HepG2 (cell line): ENCODE data around the gene STH. TPM values are rescaled to one million over a fixed set of nuclear protein-coding genes. Genes with fewer than 3 reads are reported as not detected.

Experiments
- ASH2L ChIP-seq: fragments of 300-600, 200-600 bp; sonication (generic); IDR thresholded peaks from 2 replicates; pipeline ENCODE4 v1.7.0; 2017; ENCODE audit warnings: low read depth, mild to moderate bottlenecking, moderate library complexity, mixed read lengths, low read length; ENCODE audit not compliant: insufficient read length
- FOXK1 ChIP-seq: sonication (generic); formaldehyde crosslinking; IDR thresholded peaks from 2 replicates; pipeline ENCODE4 v1.4.0; 2020; ENCODE audit warnings: low read depth, missing genetic modification reagents, borderline replicate concordance
- HIC2 ChIP-seq: sonication (generic); formaldehyde crosslinking; IDR thresholded peaks from 2 replicates; pipeline ENCODE4 v1.9.0; 2022; ENCODE audit warnings: low read depth, missing genetic modification reagents
- HMG20A ChIP-seq: IDR thresholded peaks from 2 replicates; pipeline ENCODE4 v1.6.1; 2016; ENCODE audit warnings: borderline replicate concordance
- HMGA1 ChIP-seq: sonication (generic); formaldehyde crosslinking; conservative IDR thresholded peaks from 2 replicates; pipeline ENCODE4 v1.4.0; 2020; ENCODE audit warnings: missing genetic modification reagents
- HNF4A ChIP-seq: sonication (generic); formaldehyde crosslinking; IDR thresholded peaks from 2 replicates; pipeline ENCODE4 v1.4.0; 2020; ENCODE audit warnings: missing genetic modification reagents
- HOXA5 ChIP-seq: sonication (generic); formaldehyde crosslinking; IDR thresholded peaks from 2 replicates; pipeline ENCODE4 v1.4.0; 2020; ENCODE audit warnings: missing genetic modification reagents
- ISL2 ChIP-seq: sonication (generic); formaldehyde crosslinking; IDR thresholded peaks from 2 replicates; pipeline ENCODE4 v1.5.0; 2020; ENCODE audit warnings: missing genetic modification reagents
- POLR2G ChIP-seq: fragments of 200-400 bp; formaldehyde crosslinking; IDR thresholded peaks from 2 replicates; pipeline ENCODE4 v1.6.1; 2018; ENCODE audit warnings: mild to moderate bottlenecking, low read depth, low read length, moderate library complexity
- RFX1 ChIP-seq: fragments of 450-650 bp; IDR thresholded peaks from 2 replicates; pipeline ENCODE4 v1.6.1; 2017
- XBP1 ChIP-seq: sonication (generic); formaldehyde crosslinking; IDR thresholded peaks from 2 replicates; pipeline ENCODE4 v1.5.0; 2020; ENCODE audit warnings: missing genetic modification reagents
- ZNF263 ChIP-seq: sonication (generic); formaldehyde crosslinking; IDR thresholded peaks from 2 replicates; pipeline ENCODE4 v1.4.0; 2020; ENCODE audit warnings: missing genetic modification reagents
- ZSCAN5A ChIP-seq: sonication (generic); formaldehyde crosslinking; IDR thresholded peaks from 2 replicates; pipeline ENCODE4 v1.8.0; 2022; ENCODE audit warnings: mild to moderate bottlenecking, missing genetic modification reagents, borderline replicate concordance
- polyA plus RNA-seq, 8 experiments: library from polyadenylated mRNA; depleted of rRNA in 3 of 8; stranded (reverse) in 7 of 8; unstranded in 1 of 8; fragments of >200 nt; fragmentation: Illumina TruSeq in 4 of 8; extraction: Trizol in 4 of 8; gene quantifications; 2 replicates each; pipeline versions ENCODE4 v1.2.1 to v1.2.3, GENCODE V29; 2011 to 2016; ENCODE audit warnings: low read depth in 4 of 8, missing spikeins in 1 of 8, mixed read lengths in 1 of 8; ENCODE audit not compliant: insufficient read depth in 1 of 8
- total RNA-seq, 5 experiments: library from RNA; depleted of rRNA; stranded (reverse); fragments of >200 nt; fragmentation: Illumina TruSeq; extraction: Trizol; gene quantifications; 2 replicates each; pipeline ENCODE4 v1.2.3, GENCODE V29; 2016; ENCODE audit warnings: low read depth in 1 of 5
- TF ChIP-seq, protein P1 (sequence below): sonication (generic); formaldehyde crosslinking; IDR thresholded peaks from 2 replicates; pipeline ENCODE4 v1.5.1; 2020; ENCODE audit warnings: missing genetic modification reagents, mild to moderate bottlenecking, borderline replicate concordance
- TF ChIP-seq, protein P2 (sequence below): sonication (generic); formaldehyde crosslinking; IDR thresholded peaks from 2 replicates; pipeline ENCODE4 v1.4.0; 2020; ENCODE audit warnings: missing genetic modification reagents, borderline replicate concordance
- TF ChIP-seq, protein P3 (sequence below): IDR thresholded peaks from 2 replicates; pipeline ENCODE4 v1.6.1; 2016; ENCODE audit warnings: low read depth, borderline replicate concordance

Gene STH
- total and polyA plus RNA-seq, 2 of the 13 experiments (the other 11 are each of a cell fraction or from before 2014, with no cell fraction given) = not detected

DNA sequence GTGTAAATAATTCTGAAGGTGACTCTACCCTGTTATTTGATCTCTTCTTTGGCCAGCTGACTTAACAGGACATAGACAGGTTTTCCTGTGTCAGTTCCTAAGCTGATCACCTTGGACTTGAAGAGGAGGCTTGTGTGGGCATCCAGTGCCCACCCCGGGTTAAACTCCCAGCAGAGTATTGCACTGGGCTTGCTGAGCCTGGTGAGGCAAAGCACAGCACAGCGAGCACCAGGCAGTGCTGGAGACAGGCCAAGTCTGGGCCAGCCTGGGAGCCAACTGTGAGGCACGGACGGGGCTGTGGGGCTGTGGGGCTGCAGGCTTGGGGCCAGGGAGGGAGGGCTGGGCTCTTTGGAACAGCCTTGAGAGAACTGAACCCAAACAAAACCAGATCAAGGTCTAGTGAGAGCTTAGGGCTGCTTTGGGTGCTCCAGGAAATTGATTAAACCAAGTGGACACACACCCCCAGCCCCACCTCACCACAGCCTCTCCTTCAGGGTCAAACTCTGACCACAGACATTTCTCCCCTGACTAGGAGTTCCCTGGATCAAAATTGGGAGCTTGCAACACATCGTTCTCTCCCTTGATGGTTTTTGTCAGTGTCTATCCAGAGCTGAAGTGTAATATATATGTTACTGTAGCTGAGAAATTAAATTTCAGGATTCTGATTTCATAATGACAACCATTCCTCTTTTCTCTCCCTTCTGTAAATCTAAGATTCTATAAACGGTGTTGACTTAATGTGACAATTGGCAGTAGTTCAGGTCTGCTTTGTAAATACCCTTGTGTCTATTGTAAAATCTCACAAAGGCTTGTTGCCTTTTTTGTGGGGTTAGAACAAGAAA, 5.1 kb downstream of the STH start (continued):
- TF ChIP-seq ZSCAN5A (no peak; the same call in 1 of the 2 replicates), HOXA5 (CRISPR knock-in tag) (0 out of 2 replicates have a peak, but pooled peaks have one; percentile 37), FOXK1 (peak; percentile 67; the same call in 1 of the 2 replicates), XBP1 (CRISPR knock-in tag) (no peak), RFX1 (no peak), POLR2G (no peak), ISL2 (CRISPR knock-in tag) (peak; percentile 81; the same call in 1 of the 2 replicates), HMGA1 (no peak), ASH2L (peak; percentile 68), HMG20A (CRISPR knock-in tag) (no peak; the same call in 1 of the 2 replicates), HNF4A (CRISPR knock-in tag) (peak; percentile 91), HIC2 (peak; percentile 95), ZNF263 (CRISPR knock-in tag) (peak; percentile 92)
- TF ChIP-seq, protein P1, sequence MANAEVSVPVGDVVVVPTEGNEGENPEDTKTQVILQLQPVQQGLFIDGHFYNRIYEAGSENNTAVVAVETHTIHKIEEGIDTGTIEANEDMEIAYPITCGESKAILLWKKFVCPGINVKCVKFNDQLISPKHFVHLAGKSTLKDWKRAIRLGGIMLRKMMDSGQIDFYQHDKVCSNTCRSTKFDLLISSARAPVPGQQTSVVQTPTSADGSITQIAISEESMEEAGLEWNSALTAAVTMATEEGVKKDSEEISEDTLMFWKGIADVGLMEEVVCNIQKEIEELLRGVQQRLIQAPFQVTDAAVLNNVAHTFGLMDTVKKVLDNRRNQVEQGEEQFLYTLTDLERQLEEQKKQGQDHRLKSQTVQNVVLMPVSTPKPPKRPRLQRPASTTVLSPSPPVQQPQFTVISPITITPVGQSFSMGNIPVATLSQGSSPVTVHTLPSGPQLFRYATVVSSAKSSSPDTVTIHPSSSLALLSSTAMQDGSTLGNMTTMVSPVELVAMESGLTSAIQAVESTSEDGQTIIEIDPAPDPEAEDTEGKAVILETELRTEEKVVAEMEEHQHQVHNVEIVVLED = peak; percentile 24; the same call in 1 of the 2 replicates
- TF ChIP-seq, protein P2, sequence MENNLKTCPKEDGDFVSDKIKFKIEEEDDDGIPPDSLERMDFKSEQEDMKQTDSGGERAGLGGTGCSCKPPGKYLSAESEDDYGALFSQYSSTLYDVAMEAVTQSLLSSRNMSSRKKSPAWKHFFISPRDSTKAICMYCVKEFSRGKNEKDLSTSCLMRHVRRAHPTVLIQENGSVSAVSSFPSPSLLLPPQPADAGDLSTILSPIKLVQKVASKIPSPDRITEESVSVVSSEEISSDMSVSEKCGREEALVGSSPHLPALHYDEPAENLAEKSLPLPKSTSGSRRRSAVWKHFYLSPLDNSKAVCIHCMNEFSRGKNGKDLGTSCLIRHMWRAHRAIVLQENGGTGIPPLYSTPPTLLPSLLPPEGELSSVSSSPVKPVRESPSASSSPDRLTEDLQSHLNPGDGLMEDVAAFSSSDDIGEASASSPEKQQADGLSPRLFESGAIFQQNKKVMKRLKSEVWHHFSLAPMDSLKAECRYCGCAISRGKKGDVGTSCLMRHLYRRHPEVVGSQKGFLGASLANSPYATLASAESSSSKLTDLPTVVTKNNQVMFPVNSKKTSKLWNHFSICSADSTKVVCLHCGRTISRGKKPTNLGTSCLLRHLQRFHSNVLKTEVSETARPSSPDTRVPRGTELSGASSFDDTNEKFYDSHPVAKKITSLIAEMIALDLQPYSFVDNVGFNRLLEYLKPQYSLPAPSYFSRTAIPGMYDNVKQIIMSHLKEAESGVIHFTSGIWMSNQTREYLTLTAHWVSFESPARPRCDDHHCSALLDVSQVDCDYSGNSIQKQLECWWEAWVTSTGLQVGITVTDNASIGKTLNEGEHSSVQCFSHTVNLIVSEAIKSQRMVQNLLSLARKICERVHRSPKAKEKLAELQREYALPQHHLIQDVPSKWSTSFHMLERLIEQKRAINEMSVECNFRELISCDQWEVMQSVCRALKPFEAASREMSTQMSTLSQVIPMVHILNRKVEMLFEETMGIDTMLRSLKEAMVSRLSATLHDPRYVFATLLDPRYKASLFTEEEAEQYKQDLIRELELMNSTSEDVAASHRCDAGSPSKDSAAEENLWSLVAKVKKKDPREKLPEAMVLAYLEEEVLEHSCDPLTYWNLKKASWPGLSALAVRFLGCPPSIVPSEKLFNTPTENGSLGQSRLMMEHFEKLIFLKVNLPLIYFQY (CRISPR knock-in tag) = peak; percentile 77; the same call in 1 of the 2 replicates
- TF ChIP-seq, protein P3, sequence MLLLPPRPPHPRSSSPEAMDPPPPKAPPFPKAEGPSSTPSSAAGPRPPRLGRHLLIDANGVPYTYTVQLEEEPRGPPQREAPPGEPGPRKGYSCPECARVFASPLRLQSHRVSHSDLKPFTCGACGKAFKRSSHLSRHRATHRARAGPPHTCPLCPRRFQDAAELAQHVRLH (CRISPR knock-in tag) = peak; percentile 18; the same call in 1 of the 2 replicates
